IMR-90 (cell line): Measurements from ENCODE around the gene TCF7L1. TPM values are rescaled to one million over a fixed set of nuclear protein-coding genes. Genes with fewer than 3 reads are reported as not detected.

ENCODE experiments used
- ATAC-seq: fragments of 200-7000 bp; cut with Tn5 transposase; 2 replicates; pipeline ENCODE4 v1.9.1; 2020; ENCODE audit warnings: low read depth, mild to moderate bottlenecking, moderate library complexity
- BruUV-seq: library from RNA; stranded (reverse); fragments of 400-500 nt; replicated peaks from 2 replicates; lab custom pipeline; 2021; lab: Mats Ljungman, UMichigan
- CTCF ChIA-PET: fragments of 300-600 bp; formaldehyde crosslinking; extraction: SDS; loops from one replicate; lab custom pipeline; 2021; ENCODE audit warnings: antibody characterized with exemption; lab: Yijun Ruan, JAX
- POLR2A ChIA-PET: fragments of 300-600 bp; sonication (Branson Sonifier 250); formaldehyde crosslinking; loops from one replicate; lab custom pipeline; 2022; ENCODE audit warnings: antibody characterized with exemption; ENCODE audit not compliant: unreplicated experiment; lab: Charles Lee
- DNase-seq: peaks from one replicate; pipeline ENCODE4 v3.0.0; 2013
- H2AFZ ChIP-seq: replicated peaks from 2 replicates; pipeline ENCODE3; 2013; ENCODE audit warnings: low read length, mild to moderate bottlenecking; ENCODE audit not compliant: poor library complexity
- H2AK5ac ChIP-seq: 2 replicates; pipeline ENCODE4 v1.6.1; 2013; ENCODE audit warnings: low read depth, low read length, inconsistent platforms
- H2AK9ac ChIP-seq: replicated peaks from 2 replicates; pipeline ENCODE3; 2013; ENCODE audit warnings: mild to moderate bottlenecking, low read depth, low read length, moderate library complexity; ENCODE audit not compliant: poor library complexity
- H2BK120ac ChIP-seq: 2 replicates; pipeline ENCODE4 v1.6.1; 2013; ENCODE audit warnings: low read depth, low read length, inconsistent platforms
- H2BK15ac ChIP-seq: 3 replicates; pipeline ENCODE4 v1.6.1; 2013; ENCODE audit warnings: low read depth, low read length, inconsistent platforms
- H2BK20ac ChIP-seq: 2 replicates; pipeline ENCODE4 v1.6.1; 2013; ENCODE audit warnings: low read depth, mild to moderate bottlenecking, inconsistent platforms, low read length, moderate library complexity
- H2BK5ac ChIP-seq: 2 replicates; pipeline ENCODE4 v1.6.1; 2013; ENCODE audit warnings: mild to moderate bottlenecking, low read depth, low read length, inconsistent platforms; ENCODE audit not compliant: poor library complexity, severe bottlenecking
- H3K14ac ChIP-seq: replicated peaks from 2 replicates; pipeline ENCODE4 v1.6.1; 2013; ENCODE audit warnings: low read depth, low read length, inconsistent platforms
- H3K18ac ChIP-seq: 2 replicates; pipeline ENCODE4 v1.6.1; 2013; ENCODE audit warnings: low read depth, low read length, control low read depth
- H3K23ac ChIP-seq: 2 replicates; pipeline ENCODE4 v1.6.1; 2013; ENCODE audit warnings: low read depth, low read length, inconsistent platforms
- H3K27ac ChIP-seq: 2 replicates; pipeline ENCODE4 v1.5.1; 2013; ENCODE audit warnings: mild to moderate bottlenecking, control low read depth, low read length; ENCODE audit not compliant: insufficient read depth
- H3K27me3 ChIP-seq: 2 replicates; pipeline ENCODE4 v1.6.1; 2013; ENCODE audit warnings: low read length; ENCODE audit not compliant: control insufficient read depth, insufficient read depth
- H3K36me3 ChIP-seq: 2 replicates; pipeline ENCODE4 v1.6.1; 2013; ENCODE audit warnings: low read length, mixed read lengths; ENCODE audit not compliant: control insufficient read depth, insufficient read depth
- H3K4ac ChIP-seq: 2 replicates; pipeline ENCODE4 v1.6.1; 2013; ENCODE audit warnings: low read depth, low read length, inconsistent platforms
- H3K4me1 ChIP-seq: 2 replicates; pipeline ENCODE4 v1.6.1; 2013; ENCODE audit warnings: low read length, mixed read lengths; ENCODE audit not compliant: control insufficient read depth, insufficient read depth
- H3K4me2 ChIP-seq: 2 replicates; pipeline ENCODE4 v1.6.1; 2013; ENCODE audit warnings: low read depth, mild to moderate bottlenecking, control low read depth, low read length, moderate library complexity
- H3K4me3 ChIP-seq: 2 replicates; pipeline ENCODE4 v1.5.1; 2013; ENCODE audit warnings: low read depth, mild to moderate bottlenecking, control low read depth, low read length, moderate library complexity; ENCODE audit not compliant: insufficient read depth
- H3K56ac ChIP-seq: 2 replicates; pipeline ENCODE4 v1.6.1; 2013; ENCODE audit warnings: low read length, inconsistent platforms; ENCODE audit not compliant: insufficient read depth; ENCODE audit errors: extremely low read depth
- H3K79me1 ChIP-seq, 2 experiments: 2 replicates each; pipeline ENCODE4 v1.6.1; 2013; ENCODE audit warnings: low read length in 2 of 2, inconsistent platforms in 1 of 2, low read depth in 1 of 2
- H3K9ac ChIP-seq: 2 replicates; pipeline ENCODE4 v1.6.1; 2013; ENCODE audit warnings: low read depth, low read length, control low read depth
- H3K9me1 ChIP-seq: 2 replicates; pipeline ENCODE4 v1.6.1; 2013; ENCODE audit warnings: low read length, inconsistent platforms; ENCODE audit not compliant: insufficient read depth
- H3K9me3 ChIP-seq: 2 replicates; pipeline ENCODE4 v1.6.1; 2013; ENCODE audit warnings: low read length; ENCODE audit not compliant: control insufficient read depth, insufficient read depth
- H4K20me1 ChIP-seq: 2 replicates; pipeline ENCODE4 v1.6.1; 2013; ENCODE audit warnings: low read length, inconsistent platforms; ENCODE audit not compliant: insufficient read depth
- H4K5ac ChIP-seq: 2 replicates; pipeline ENCODE4 v1.6.1; 2013; ENCODE audit warnings: mild to moderate bottlenecking, low read depth, low read length, control low read depth
- H4K8ac ChIP-seq, 2 experiments: 2 replicates each; pipeline ENCODE4 v1.6.1; 2013; ENCODE audit warnings: low read depth in 2 of 2, low read length in 2 of 2, control low read depth in 1 of 2, inconsistent platforms in 1 of 2
- H4K91ac ChIP-seq: 2 replicates; pipeline ENCODE4 v1.6.1; 2013; ENCODE audit warnings: low read depth, low read length, inconsistent platforms; ENCODE audit not compliant: insufficient read depth
- BHLHE40 ChIP-seq: fragments of 150-350 bp; IDR thresholded peaks from 2 replicates; pipeline ENCODE4 v1.6.1; 2016; ENCODE audit warnings: mild to moderate bottlenecking, low read depth, low read length
- CEBPB ChIP-seq: IDR thresholded peaks from 2 replicates; pipeline ENCODE4 v1.6.1; 2012; ENCODE audit warnings: low read depth, low read length, improper control_type of control experiment
- CTCF ChIP-seq: conservative IDR thresholded peaks from 2 replicates; pipeline ENCODE4 v1.5.1; 2012; ENCODE audit warnings: mild to moderate bottlenecking, low read depth, low read length, improper control_type of control experiment
- MAFK ChIP-seq: IDR thresholded peaks from 2 replicates; pipeline ENCODE4 v1.6.1; 2012; ENCODE audit warnings: low read depth, low read length, improper control_type of control experiment
- MAZ ChIP-seq: IDR thresholded peaks from 2 replicates; pipeline ENCODE4 v1.6.1; 2012; ENCODE audit warnings: low read depth, mild to moderate bottlenecking, low read length, improper control_type of control experiment, moderate library complexity, borderline replicate concordance
- MXI1 ChIP-seq: IDR thresholded peaks from 2 replicates; pipeline ENCODE4 v1.6.1; 2012; ENCODE audit warnings: low read depth, mild to moderate bottlenecking, low read length, moderate library complexity, borderline replicate concordance
- NFE2L2 ChIP-seq: fragments of 150-350 bp; IDR thresholded peaks from 2 replicates; pipeline ENCODE4 v1.6.1; 2016; ENCODE audit warnings: low read depth, mild to moderate bottlenecking, low read length
- POLR2A ChIP-seq: IDR thresholded peaks from 2 replicates; pipeline ENCODE4 v1.6.1; 2012; ENCODE audit warnings: mild to moderate bottlenecking, low read depth, low read length
- RFX5 ChIP-seq: IDR thresholded peaks from 2 replicates; pipeline ENCODE4 v1.8.0; 2012; ENCODE audit warnings: low read depth, mild to moderate bottlenecking, low read length, moderate library complexity
- SMC3 ChIP-seq: fragments of 150-350 bp; IDR thresholded peaks from 2 replicates; pipeline ENCODE4 v1.6.1; 2016; ENCODE audit warnings: low read depth, mild to moderate bottlenecking, antibody characterized with exemption, low read length, moderate library complexity
- USF2 ChIP-seq: fragments of 150-350 bp; IDR thresholded peaks from 2 replicates; pipeline ENCODE4 v1.6.1; 2017; ENCODE audit warnings: mild to moderate bottlenecking, antibody characterized with exemption, low read length, low read depth
- WGBS, 2 experiments: methylation state at CpG; one replicate each; pipeline versions ENCODE4 v1.1.5 to v1.1.7; 2013; ENCODE audit warnings: missing lambda C conversion rate in 2 of 2; ENCODE audit not compliant: insufficient read length in 1 of 2; ENCODE audit errors: extremely low coverage in 2 of 2; 5-methylcytosine and 5-hydroxymethylcytosine counted together
- dilution Hi-C: fragments of 300-500 bp; cut with HindIII; formaldehyde crosslinking; loops from one replicate; pipeline ENCODE4 v1.14.3; 2018; ENCODE audit warnings: low sequenced_read_pairs; ENCODE audit not compliant: unreplicated experiment
- in situ Hi-C: fragments of 300-500 bp; cut with MboI; formaldehyde crosslinking; loops from 3 replicates; pipeline ENCODE4 v1.14.3; 2019; ENCODE audit warnings: low sequenced_read_pairs, inconsistent platforms, mixed read lengths
- intact Hi-C: fragments of 100-400 bp; cut with micrococcal nuclease; formaldehyde crosslinking; loops from 2 replicates; pipeline ENCODE4 v1.10.0; 2022
- polyA plus RNA-seq, 3 experiments: library from polyadenylated mRNA; depleted of rRNA; stranded (reverse); fragments of >200 nt; gene quantifications; 2 replicates each; pipeline ENCODE4 v1.2.3, GENCODE V29; 2012; ENCODE audit warnings: low replicate concordance in 1 of 3
- total RNA-seq: library from RNA; depleted of rRNA; stranded (reverse); fragments of >200 nt; gene quantifications from 2 replicates; pipeline ENCODE4 v1.2.3, GENCODE V29; 2012

Gene TCF7L1
- total and polyA plus RNA-seq, 2 of the 4 experiments (the other 2 are of a cell fraction) = 0.72 to 11.1 TPM

GRCh38 chr2:85340034-85340892 lies 207.1 kb downstream of the TCF7L1 start:
- Histone ChIP-seq H2BK5ac (no peak overlapping the region), H4K91ac (no peak overlapping the region), H3K4me1 (no peaks in the 10 kb centered on the region), H2BK15ac (no peak overlapping the region), H4K8ac (no peak overlapping the region), H3K9me3 (no peaks in the 10 kb centered on the region), H3K79me1 (no peaks in the 10 kb centered on the region), H3K56ac (no peak overlapping the region), H3K4me3 (no peak overlapping the region), H2BK120ac (no peak overlapping the region), H3K36me3 (peaks cover 14% of the 10 kb centered on the region), H3K4ac (no peak overlapping the region), H3K27me3 (peaks cover 6% of the 10 kb centered on the region), H3K23ac (no peak overlapping the region; the same call in 1 of the 2 replicates), H2BK20ac (no peak overlapping the region), H2AK9ac (no peak overlapping the region), H3K14ac (no peak overlapping the region), H3K27ac (no peak overlapping the region), H3K4me2 (peak overlapping the region; percentile 8; the same call in 1 of the 2 replicates), H3K9ac (no peak overlapping the region), H3K9me1 (no peaks in the 10 kb centered on the region; the same call in 1 of the 2 replicates), H3K18ac (no peak overlapping the region), H2AK5ac (peak overlapping the region; percentile 5; the same call in 1 of the 2 replicates), H2AFZ (no peak overlapping the region), H4K20me1 (no peaks in the 10 kb centered on the region), H4K5ac (no peak overlapping the region)
- TF ChIP-seq MXI1 (no peak), MAZ (no peak), CTCF (no peak), MAFK (no peak), POLR2A (no peak), USF2 (no peak), SMC3 (no peak), NFE2L2 (no peak), BHLHE40 (no peak), RFX5 (no peak), CEBPB (no peak)
- ATAC-seq (peak; percentile 56), DNase-seq (no peak)
- in situ Hi-C loops (no loop called here), intact Hi-C loops (no loop called here), dilution Hi-C loops (no loop called here)
- ChIA-PET CTCF (no interaction called here), POLR2A (no interaction called here)
- BruUV-seq = no TSS peak
- 20% methylated on average over 1 of the region's 13 CpGs; no CpG with 5 or more reads in 1 of the 2 experiments for WGBS, 2 experiments
